HG02885 (cell line): Measurements from ENCODE around the gene GJB3.
"Not testable (repeated sequence)": the region's sequence is repeated elsewhere in the genome, so short reads cannot be mapped to it uniquely, and the experiment has no call there.

Source experiments
- ATAC-seq: cut with Tn5 transposase; IDR thresholded peaks from one replicate; pipeline ENCODE4 v1.9.1; 2021; ENCODE audit warnings: mild to moderate bottlenecking; ENCODE audit not compliant: unreplicated experiment, poor library complexity

GJB3 gene

GRCh38 chr1:34781071-34781843 lies at the start of gene GJB3:
GJB3 (plus strand) TSS chr1:34781214; CDS start chr1:34784763, 3,549 bp downstream.
- no peak for ATAC-seq

- ATAC-seq: not testable (repeated sequence)
These were observed 48.2 kb upstream of the GJB3 start for GRCh38 chr1:34732831-34733230.

GRCh38 chr1:34736692-34737091 lies 44.3 kb upstream of the GJB3 start:
- no peak for ATAC-seq

GRCh38 chr1:34737236-34737635 lies 43.8 kb upstream of the GJB3 start:
- ATAC-seq: not testable (repeated sequence)

GRCh38 chr1:34739613-34740012 lies 41.4 kb upstream of the GJB3 start:
- ATAC-seq: no peak

GRCh38 chr1:34740161-34740868 lies 40.7 kb upstream of the GJB3 start:
- no peak for ATAC-seq

- ATAC-seq: peak; percentile 71
These were observed 38.2 kb upstream of the GJB3 start for GRCh38 chr1:34742667-34743270.

GRCh38 chr1:34743775-34744174 lies 37.2 kb upstream of the GJB3 start:
- no peak for ATAC-seq

GRCh38 chr1:34744851-34745250 lies 36.2 kb upstream of the GJB3 start:
- ATAC-seq: no peak

- no peak for ATAC-seq
These were observed 35.3 kb upstream of the GJB3 start for GRCh38 chr1:34745666-34746065.

GRCh38 chr1:34746101-34746500 lies 34.9 kb upstream of the GJB3 start:
- ATAC-seq: no peak

GRCh38 chr1:34746785-34747637 lies 34.0 kb upstream of the GJB3 start:
- no peak for ATAC-seq

GRCh38 chr1:34747638-34747941 lies 33.4 kb upstream of the GJB3 start:
- no peak for ATAC-seq

- no peak for ATAC-seq
These were observed 31.0 kb upstream of the GJB3 start for GRCh38 chr1:34749992-34750391.

GRCh38 chr1:34750610-34751009 lies 30.4 kb upstream of the GJB3 start:
- ATAC-seq: no peak

GRCh38 chr1:34753163-34753562 lies 27.9 kb upstream of the GJB3 start:
- no peak for ATAC-seq

- ATAC-seq: no peak
These were observed 25.9 kb upstream of the GJB3 start, which contains the start of gene GJB5 for GRCh38 chr1:34754964-34755637. GJB5 (plus strand) TSS chr1:34755047; CDS start chr1:34757331, 2,284 bp downstream.

- ATAC-seq: no peak
These were observed 25.1 kb upstream of the GJB3 start for GRCh38 chr1:34755961-34756360.

GRCh38 chr1:34757386-34757785 lies 23.6 kb upstream of the GJB3 start:
- ATAC-seq: no peak

GRCh38 chr1:34758751-34759150 lies 22.3 kb upstream of the GJB3 start:
- no peak for ATAC-seq
